Sciatic nerve (tissue), 2 donors: ENCODE measurements around the gene PLOD2. TPM values are rescaled to one million over a fixed set of nuclear protein-coding genes. Genes with fewer than 3 reads are reported as not detected.
A peak's percentile ranks its signal among the peaks of the same experiment; 100 is the strongest.

Experiments
- ATAC-seq: fragments of 200-7000 bp; cut with Tn5 transposase; one replicate; pipeline ENCODE4 v1.9.1; 2020; ENCODE audit warnings: mild to moderate bottlenecking, moderate library complexity
- DNase-seq: peaks from one replicate; pipeline ENCODE4 v3.0.0-alpha.2; 2020; ENCODE audit warnings: low spot score
- intact Hi-C: fragments of 100-400 bp; cut with DNase I; formaldehyde crosslinking; loops from one replicate; pipeline ENCODE4 v1.14.2; 2022
- total RNA-seq: library from RNA; stranded (reverse); fragmentation: NEBNext Ultra II Directional; extraction: Animal tissue kit (Norgen Biotek cat#: 25700); gene quantifications from one replicate; pipeline ENCODE4 v1.2.1, GENCODE V29; 2021
- donor health status: DM: no; HTN: no; CAD: no.
- donor health status: DM: no; HTN: no; CAD: no.

Gene PLOD2
- total RNA-seq, 1 donor from 2014 or later, result 37.2 TPM

GRCh38 chr3:146170591-146170990, 9.6 kb upstream of the PLOD2 start:
- ATAC-seq (no peak), DNase-seq (no peak)
- intact Hi-C loops, result no loop called here

- intact Hi-C loops, result no loop called here
- no peak for DNase-seq
- ATAC-seq, result no peak
Measured at GRCh38 chr3:146169891-146170290, 8.9 kb upstream of the PLOD2 start.

GRCh38 chr3:146166826-146167225, 5.8 kb upstream of the PLOD2 start:
- ATAC-seq (peak; percentile 75), DNase-seq (no peak)
- intact Hi-C loops, result no loop called here

- peak; percentile 74 for ATAC-seq
- no peak for DNase-seq
- intact Hi-C loops, result no loop called here
Measured at GRCh38 chr3:146166415-146166821, 5.4 kb upstream of the PLOD2 start.

- intact Hi-C loops, result no loop called here
- no peak for DNase-seq
- ATAC-seq, result no peak
Measured at GRCh38 chr3:146165877-146166276, 4.9 kb upstream of the PLOD2 start.

GRCh38 chr3:146164971-146165769, 4.2 kb upstream of the PLOD2 start:
- intact Hi-C loops, result no loop called here
- no peak for DNase-seq
- ATAC-seq, result no peak

- no peak for ATAC-seq
- intact Hi-C loops, result no loop called here
Measured at GRCh38 chr3:146164506-146164905, 3.5 kb upstream of the PLOD2 start.

GRCh38 chr3:146164071-146164470, 3.1 kb upstream of the PLOD2 start:
- ATAC-seq, result no peak
- no peak for DNase-seq
- intact Hi-C loops, result no loop called here

More at GRCh38 chr3:146164506-146164905, 3.5 kb upstream of the PLOD2 start:
- no peak for DNase-seq

GRCh38 chr3:146163584-146163983, 2.6 kb upstream of the PLOD2 start:
- ATAC-seq, result peak; percentile 9
- intact Hi-C loops, result no loop called here
- no peak for DNase-seq

- ATAC-seq (no peak), DNase-seq (no peak)
- intact Hi-C loops, result no loop called here
Measured at GRCh38 chr3:146162561-146162960, 1.6 kb upstream of the PLOD2 start.

GRCh38 chr3:146161663-146162002, 649 bp upstream of the PLOD2 start:
- intact Hi-C loops, result no loop called here
- peak; percentile 35 for ATAC-seq
- peak; percentile 68 for DNase-seq

GRCh38 chr3:146160321-146160963, 542 bp downstream of the PLOD2 start:
- ATAC-seq (peak; percentile 68), DNase-seq (peak; percentile 67)
- intact Hi-C loops, result no loop called here

GRCh38 chr3:146159616-146160320, 1.2 kb downstream of the PLOD2 start:
- no peak for DNase-seq
- ATAC-seq, result no peak
- intact Hi-C loops, result no loop called here

GRCh38 chr3:146159037-146159436, 1.9 kb downstream of the PLOD2 start:
- DNase-seq, result no peak
- ATAC-seq, result no peak
- intact Hi-C loops, result no loop called here

- no peak for ATAC-seq
- intact Hi-C loops, result no loop called here
- DNase-seq, result no peak
Measured at GRCh38 chr3:146157325-146158060, 3.5 kb downstream of the PLOD2 start.

- no peak for ATAC-seq
- DNase-seq, result no peak
- intact Hi-C loops, result no loop called here
Measured at GRCh38 chr3:146156666-146157314, 4.2 kb downstream of the PLOD2 start.

- no peak for DNase-seq
- ATAC-seq, result peak; percentile 39
- intact Hi-C loops, result no loop called here
Measured at GRCh38 chr3:146156095-146156494, 4.9 kb downstream of the PLOD2 start.

GRCh38 chr3:146154995-146155394, 6.0 kb downstream of the PLOD2 start:
- ATAC-seq (no peak), DNase-seq (no peak)
- intact Hi-C loops, result no loop called here

- ATAC-seq (no peak), DNase-seq (no peak)
- intact Hi-C loops, result no loop called here
Measured at GRCh38 chr3:146154316-146154715, 6.7 kb downstream of the PLOD2 start.
